ENCODE results near the gene SH3BGRL3. TPM values are rescaled to one million over a fixed set of nuclear protein-coding genes. Genes with fewer than 3 reads are reported as not detected.

SH3BGRL3 gene
- total RNA-seq, 2 donors from 2014 or later = 361 to 478 TPM

- Histone ChIP-seq H3K9me3 (no peaks in the 10 kb centered on the region), H3K4me3 (no peak overlapping the region), H3K27ac (no peak overlapping the region), H3K36me3 (no peaks in the 10 kb centered on the region), H3K27me3 (no peaks in the 10 kb centered on the region), H3K9ac (ENCODE audit: low read depth in 2 of 2, low read length in 2 of 2) (no peak overlapping the region), H3K4me1 (no peaks in the 10 kb centered on the region)
- intact Hi-C loops (cut with DNase I) = no loop called here
- TF ChIP-seq, protein P1, sequence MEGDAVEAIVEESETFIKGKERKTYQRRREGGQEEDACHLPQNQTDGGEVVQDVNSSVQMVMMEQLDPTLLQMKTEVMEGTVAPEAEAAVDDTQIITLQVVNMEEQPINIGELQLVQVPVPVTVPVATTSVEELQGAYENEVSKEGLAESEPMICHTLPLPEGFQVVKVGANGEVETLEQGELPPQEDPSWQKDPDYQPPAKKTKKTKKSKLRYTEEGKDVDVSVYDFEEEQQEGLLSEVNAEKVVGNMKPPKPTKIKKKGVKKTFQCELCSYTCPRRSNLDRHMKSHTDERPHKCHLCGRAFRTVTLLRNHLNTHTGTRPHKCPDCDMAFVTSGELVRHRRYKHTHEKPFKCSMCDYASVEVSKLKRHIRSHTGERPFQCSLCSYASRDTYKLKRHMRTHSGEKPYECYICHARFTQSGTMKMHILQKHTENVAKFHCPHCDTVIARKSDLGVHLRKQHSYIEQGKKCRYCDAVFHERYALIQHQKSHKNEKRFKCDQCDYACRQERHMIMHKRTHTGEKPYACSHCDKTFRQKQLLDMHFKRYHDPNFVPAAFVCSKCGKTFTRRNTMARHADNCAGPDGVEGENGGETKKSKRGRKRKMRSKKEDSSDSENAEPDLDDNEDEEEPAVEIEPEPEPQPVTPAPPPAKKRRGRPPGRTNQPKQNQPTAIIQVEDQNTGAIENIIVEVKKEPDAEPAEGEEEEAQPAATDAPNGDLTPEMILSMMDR (IDR thresholded peaks at IDR 0.05) = no peak
- DNase-seq = no peak
These were observed 16.7 kb upstream of the SH3BGRL3 start for GRCh38 chr1:26263212-26263611.

DNA sequence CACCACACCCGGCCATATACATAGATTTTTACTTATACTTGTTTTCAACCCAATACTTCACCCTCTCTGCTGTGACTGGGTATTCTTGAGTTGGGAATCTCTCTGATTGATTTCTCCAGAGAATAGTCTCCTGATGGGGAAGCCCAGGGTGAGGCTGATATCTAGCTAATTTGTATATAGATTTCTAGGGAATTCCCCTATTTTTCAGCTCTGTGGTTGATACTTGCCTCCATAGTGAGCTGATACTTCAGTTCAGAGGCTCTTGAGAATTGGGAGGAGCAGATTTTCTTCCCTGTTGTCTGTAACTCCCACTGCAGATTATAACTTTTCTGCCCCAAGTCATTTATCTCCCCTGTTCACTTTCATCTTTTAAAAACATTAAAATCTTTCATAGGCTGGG is 14.5 kb upstream of the SH3BGRL3 start:
- DNase-seq = no peak
- H3K27me3 ChIP-seq = no peaks in the 10 kb centered on the region
- intact Hi-C loops (cut with DNase I) = no loop called here
- H3K36me3 ChIP-seq = no peaks in the 10 kb centered on the region
- H3K9me3 ChIP-seq = no peaks in the 10 kb centered on the region
- no peak overlapping the region for H3K4me3 ChIP-seq
- TF ChIP-seq, protein P1 (IDR thresholded peaks at IDR 0.05) = no peak
- H3K4me1 ChIP-seq = no peaks in the 10 kb centered on the region
- H3K9ac ChIP-seq (ENCODE audit: low read depth in 2 of 2, low read length in 2 of 2) = no peak overlapping the region
- H3K27ac ChIP-seq = no peak overlapping the region

DNA sequence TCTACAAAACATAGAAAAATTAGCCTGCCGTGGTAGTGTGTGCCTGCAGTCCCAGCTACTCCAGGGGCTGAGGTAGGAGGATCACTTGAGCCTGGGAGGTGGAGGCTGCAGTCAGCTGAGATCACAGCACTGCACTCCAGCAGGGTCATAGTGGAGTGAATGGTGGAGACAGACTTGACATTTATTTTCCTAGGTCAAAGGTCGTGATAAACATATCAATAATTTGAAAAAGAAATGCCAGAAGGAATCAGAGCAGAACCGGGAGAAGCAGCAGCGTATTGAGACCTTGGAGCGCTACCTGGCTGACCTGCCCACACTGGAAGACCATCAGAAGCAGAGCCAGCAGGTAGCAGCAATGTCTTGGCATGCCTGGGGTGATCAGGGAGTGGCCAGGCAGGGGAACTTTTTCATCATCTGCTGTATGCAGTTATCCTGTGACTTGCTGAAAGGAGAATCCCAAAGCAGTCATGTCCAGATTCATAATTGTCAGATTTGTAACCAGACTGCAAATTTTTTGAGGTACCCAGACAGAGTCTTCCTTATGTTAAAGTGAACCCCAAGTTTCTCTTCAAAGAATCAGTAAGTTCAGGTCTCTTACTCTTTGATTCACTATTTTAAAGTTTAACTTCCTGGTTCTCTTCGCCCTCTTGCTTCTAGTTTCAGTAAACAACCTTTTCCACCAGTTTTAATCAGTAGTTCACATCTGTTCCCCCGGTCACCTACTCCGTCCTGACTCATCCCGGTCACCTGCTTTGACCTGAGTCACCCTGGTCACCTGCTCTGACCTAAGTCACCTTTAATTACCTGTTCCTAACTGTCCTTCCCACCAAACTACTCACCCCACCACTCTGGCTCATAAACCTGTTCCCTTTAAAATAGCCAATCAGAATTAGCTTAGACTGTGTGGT is 11.3 kb upstream of the SH3BGRL3 start:
- Histone ChIP-seq H3K36me3 (no peaks in the 10 kb centered on the region), H3K4me3 (no peak overlapping the region), H3K9me3 (no peaks in the 10 kb centered on the region), H3K9ac (ENCODE audit: low read depth in 2 of 2, low read length in 2 of 2) (no peak overlapping the region), H3K27ac (no peak overlapping the region), H3K27me3 (no peaks in the 10 kb centered on the region), H3K4me1 (no peaks in the 10 kb centered on the region)
- DNase-seq = no peak
- intact Hi-C loops (cut with DNase I) = no loop called here
- TF ChIP-seq, protein P1 (IDR thresholded peaks at IDR 0.05) = no peak

DNA sequence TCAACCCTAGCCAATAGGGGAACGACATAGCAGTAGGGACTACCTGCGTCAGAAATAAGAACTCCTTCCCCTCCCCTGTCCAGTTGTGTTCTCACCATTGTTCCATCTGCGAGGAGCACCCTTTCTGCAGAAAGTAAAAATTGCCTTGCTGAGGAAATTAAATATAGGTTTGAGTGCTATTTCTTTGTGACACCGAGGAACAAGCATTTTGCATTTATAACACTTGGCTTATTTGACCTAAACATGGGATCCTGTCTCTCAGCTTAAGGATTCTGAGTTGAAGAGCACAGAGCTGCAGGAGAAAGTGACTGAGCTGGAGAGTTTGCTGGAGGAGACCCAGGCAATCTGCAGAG is 10.7 kb upstream of the SH3BGRL3 start:
- TF ChIP-seq, protein P1 (IDR thresholded peaks at IDR 0.05) = no peak
- Histone ChIP-seq H3K27me3 (no peaks in the 10 kb centered on the region), H3K4me3 (no peak overlapping the region), H3K27ac (no peak overlapping the region), H3K36me3 (no peaks in the 10 kb centered on the region), H3K9ac (ENCODE audit: low read depth in 2 of 2, low read length in 2 of 2) (no peak overlapping the region), H3K9me3 (no peaks in the 10 kb centered on the region), H3K4me1 (no peaks in the 10 kb centered on the region)
- no peak for DNase-seq
- intact Hi-C loops (cut with DNase I) = no loop called here

DNA sequence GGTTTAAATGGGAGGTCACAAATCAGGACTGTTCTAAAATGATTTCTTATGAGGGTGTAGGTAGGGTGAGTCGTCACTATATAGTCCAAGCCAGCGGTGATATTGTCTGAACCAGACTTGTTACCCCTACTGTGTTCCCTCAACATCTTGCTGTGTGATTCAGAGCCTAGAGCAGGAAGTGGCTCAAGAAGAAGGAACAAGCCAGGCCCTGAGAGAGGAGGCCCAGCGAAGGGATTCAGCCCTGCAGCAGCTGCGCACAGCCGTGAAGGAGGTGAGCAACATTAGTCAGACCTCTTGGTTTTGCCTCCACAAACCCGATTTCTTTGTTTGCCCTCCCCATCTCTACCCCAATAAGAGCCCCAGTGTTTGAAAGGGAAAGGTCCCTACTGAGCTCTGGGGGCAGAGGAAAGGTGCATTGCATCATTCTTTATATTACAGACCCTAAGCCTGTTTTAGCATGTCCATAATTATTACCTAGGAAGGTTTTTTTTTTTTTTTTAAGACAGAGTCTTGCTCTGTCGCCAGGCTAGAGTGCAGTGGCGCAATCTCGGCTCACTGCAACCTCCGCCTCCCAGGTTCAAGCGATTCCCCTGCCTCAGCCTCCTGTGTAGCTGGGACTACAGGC is 5.0 kb upstream of the SH3BGRL3 start:
- Histone ChIP-seq H3K4me1 (peaks cover 17% of the 10 kb centered on the region), H3K9me3 (no peaks in the 10 kb centered on the region), H3K27me3 (no peaks in the 10 kb centered on the region), H3K4me3 (no peak overlapping the region), H3K9ac (ENCODE audit: low read depth in 2 of 2, low read length in 2 of 2) (no peak overlapping the region), H3K27ac (peak overlapping the region; percentile 95), H3K36me3 (no peaks in the 10 kb centered on the region)
- no peak for DNase-seq
- TF ChIP-seq, protein P1 (IDR thresholded peaks at IDR 0.05) = no peak
- intact Hi-C loops (cut with DNase I) = loop anchor here (5.0 kb wide), 1 partner anchor 47 kb away; no protein-coding TSS in a partner anchor
